GM13977 (cell line): ENCODE data around the gene PNMT.

Experiments used
- DNase-seq: peaks from one replicate; pipeline ENCODE4 v3.0.0; 2012; ENCODE audit warnings: low spot score
- in situ Hi-C: fragments of 300-500 bp; cut with MboI; formaldehyde crosslinking; loops from one replicate; pipeline ENCODE4 v1.12.0; 2022; ENCODE audit warnings: low sequenced_read_pairs, low pct_unique_long_range_greater_than_20kb, mixed read lengths, inconsistent platforms; ENCODE audit not compliant: unreplicated experiment
- TF ChIP-seq, protein P1 (sequence below): IDR thresholded peaks from 2 replicates; pipeline ENCODE4 v1.5.1; 2012; ENCODE audit warnings: mild to moderate bottlenecking, control low read depth; ENCODE audit not compliant: insufficient read depth; ENCODE audit errors: extremely low read depth, missing control alignments

Gene PNMT

DNA sequence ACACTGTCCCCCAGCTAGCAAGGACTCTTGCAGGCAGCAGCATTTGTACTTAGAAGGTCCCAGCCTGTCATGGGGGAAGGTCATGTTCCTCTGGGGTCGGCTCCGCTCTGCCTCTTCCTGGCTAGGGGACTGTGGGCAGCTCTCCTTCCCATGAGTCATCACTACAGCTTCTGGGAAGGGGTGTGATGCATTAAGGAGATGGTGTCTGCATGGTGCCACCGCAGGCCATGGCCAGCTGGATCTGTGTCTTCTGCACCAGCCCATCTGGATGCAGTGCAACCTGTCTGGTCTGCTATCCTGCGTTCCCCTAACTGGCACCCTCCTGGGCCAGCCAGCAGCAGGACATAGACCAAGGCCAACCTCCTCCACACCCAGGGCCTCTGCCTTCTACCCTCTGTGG is 25.0 kb upstream of the PNMT start:
- in situ Hi-C loops: no loop called here
- DNase-seq: no peak
- TF ChIP-seq, protein P1, sequence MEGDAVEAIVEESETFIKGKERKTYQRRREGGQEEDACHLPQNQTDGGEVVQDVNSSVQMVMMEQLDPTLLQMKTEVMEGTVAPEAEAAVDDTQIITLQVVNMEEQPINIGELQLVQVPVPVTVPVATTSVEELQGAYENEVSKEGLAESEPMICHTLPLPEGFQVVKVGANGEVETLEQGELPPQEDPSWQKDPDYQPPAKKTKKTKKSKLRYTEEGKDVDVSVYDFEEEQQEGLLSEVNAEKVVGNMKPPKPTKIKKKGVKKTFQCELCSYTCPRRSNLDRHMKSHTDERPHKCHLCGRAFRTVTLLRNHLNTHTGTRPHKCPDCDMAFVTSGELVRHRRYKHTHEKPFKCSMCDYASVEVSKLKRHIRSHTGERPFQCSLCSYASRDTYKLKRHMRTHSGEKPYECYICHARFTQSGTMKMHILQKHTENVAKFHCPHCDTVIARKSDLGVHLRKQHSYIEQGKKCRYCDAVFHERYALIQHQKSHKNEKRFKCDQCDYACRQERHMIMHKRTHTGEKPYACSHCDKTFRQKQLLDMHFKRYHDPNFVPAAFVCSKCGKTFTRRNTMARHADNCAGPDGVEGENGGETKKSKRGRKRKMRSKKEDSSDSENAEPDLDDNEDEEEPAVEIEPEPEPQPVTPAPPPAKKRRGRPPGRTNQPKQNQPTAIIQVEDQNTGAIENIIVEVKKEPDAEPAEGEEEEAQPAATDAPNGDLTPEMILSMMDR: no peak

DNA sequence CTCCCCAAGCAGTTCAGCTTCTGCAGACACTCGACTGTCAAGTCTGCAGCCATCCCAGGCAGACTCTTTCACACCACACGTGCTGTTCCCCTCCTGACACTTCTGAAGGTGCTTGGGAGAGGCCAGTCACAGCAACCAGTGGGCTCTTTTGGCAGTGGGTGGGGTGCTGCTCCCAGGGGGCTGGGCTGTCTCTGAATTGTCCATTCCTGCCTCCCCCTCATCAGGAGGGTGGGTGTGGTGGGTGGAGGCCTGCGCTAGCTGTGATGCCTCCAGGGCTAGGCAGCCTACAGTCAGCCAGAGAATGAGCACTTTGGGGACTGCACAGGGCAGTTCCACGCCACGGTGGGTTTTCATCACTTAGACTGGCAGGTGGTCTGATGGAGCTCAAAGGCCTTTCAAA is 21.0 kb upstream of the PNMT start:
- in situ Hi-C loops: no loop called here
- TF ChIP-seq, protein P1: no peak
- no peak for DNase-seq

DNA sequence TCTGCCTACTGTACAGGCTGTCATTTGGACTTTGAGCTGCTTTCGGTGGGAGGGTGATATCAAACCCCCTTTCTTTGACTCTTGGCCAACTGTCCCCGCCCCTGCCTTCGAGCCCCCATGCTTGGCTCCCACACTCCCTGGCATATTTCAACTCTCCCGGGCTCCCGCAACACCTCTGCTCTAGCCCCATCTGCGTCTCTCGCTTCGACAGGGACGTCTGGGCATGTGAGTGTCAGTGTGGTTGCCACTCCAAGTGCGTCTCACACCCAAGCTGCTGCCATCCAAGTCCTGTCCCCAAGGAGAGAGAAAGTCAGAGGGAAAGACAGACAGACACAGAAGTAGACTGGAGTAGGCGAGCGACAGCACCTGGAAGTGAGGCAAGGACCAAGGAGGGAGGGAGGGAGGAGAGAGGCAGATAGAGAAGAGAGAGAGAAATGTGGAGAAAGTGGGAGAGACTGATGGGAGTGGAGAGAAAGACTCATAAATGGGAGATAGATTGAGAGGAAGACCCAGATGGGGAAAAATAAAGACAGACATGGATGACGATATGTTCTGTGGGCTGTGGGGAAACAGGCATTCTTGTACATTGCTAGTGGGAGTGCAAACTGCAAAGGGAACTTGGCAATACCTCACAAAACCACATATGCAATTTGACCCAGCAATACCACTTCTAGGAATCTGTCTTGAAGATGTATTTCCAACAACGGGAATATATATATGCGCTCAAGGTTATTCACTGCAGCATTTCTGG is 19.5 kb upstream of the PNMT start:
- DNase-seq: no peak
- in situ Hi-C loops: no loop called here
- TF ChIP-seq, protein P1: no peak

DNA sequence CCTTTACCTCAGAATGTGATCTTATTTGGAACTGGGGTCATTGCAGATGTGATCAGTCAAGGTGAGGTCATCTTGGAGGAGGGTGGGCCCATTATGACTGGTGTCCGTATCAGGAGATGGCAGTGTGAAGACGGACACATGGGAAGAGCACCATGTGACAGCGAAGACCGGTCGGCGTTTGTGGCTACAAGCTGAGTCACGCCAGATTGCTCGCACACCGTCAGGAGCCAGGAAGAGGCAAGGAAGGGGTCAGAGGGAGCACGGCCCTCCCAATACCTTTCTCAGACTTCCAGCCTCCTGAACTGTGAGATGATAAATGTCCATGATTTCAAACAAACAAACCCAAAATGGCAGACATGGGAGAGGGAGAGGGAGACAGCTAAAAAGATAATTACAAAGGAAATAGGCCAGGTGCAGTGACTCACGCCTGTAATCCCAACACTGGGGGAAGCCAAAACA is 18.1 kb upstream of the PNMT start:
- DNase-seq: no peak
- TF ChIP-seq, protein P1: no peak
- in situ Hi-C loops: no loop called here

DNA sequence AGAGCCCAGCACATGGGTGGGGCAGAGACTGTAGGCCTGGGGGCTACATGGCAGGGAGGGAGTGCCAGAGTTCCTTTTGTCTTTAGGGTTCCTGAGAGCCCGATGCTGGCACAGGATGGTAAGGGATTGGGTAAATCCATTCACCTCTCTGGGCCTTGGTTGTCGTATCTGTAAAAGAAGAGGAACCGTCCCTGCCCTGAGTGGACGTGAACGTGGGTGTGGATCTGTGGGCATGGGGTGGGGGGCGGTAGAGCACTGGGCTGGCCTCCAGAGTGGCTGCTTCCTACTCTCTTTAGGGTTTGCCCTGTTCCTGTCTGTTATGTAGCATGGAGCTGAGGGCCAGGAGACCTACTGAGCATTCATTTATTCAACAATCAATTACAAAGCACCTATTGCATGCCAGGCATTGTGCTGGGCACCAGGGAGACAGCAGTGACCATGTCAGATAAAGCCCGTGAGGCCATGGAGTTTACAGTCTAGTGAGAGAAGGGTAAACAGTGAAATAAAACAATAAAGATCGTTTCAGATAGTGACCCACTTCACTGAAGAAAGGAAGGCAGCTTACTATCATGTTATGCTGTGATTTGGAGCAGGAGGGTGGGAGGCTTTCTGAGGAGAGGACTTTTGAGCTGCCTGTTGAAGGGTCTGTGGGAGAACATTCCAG is 16.2 kb upstream of the PNMT start:
- in situ Hi-C loops: no loop called here
- no peak for DNase-seq
- TF ChIP-seq, protein P1: no peak

DNA sequence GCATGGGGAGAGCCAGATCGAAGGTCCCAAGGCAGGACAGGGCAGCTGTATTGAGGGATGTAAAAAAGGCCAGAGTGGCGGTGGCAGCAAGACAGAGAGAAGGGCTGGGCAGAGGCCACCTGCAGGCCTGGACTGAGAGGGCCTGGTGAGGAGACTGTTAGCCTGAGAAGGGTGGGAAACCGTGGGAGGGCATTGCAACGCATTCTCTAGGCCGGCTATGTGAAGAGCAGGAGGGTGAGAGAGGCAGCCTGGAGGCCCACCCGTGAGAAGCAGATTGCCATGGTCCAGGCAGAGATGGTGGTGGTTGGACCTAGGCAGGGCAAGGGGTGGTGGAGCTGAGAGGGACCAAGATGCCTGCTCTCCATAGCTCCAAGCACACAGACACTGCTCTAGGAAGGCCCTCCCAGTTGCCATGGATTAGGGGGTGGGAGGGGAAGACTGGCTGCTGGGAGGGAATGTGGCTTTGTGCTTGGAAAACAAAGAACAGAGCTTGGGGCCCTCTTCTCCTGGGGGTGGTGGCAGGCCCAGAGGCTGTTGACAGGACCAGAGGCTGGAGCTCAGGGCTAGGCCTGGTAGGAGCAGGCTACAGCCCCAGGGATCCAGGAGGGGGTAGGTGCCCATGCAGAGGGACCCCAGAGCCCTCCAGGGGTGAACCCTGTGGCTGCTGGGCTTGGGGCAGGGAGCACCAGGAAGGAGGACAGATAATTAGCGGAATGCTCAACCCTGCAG is 15.5 kb upstream of the PNMT start:
- DNase-seq: no peak
- in situ Hi-C loops: no loop called here

More for the DNA sequence above, 15.5 kb upstream of the PNMT start:
- TF ChIP-seq, protein P1: no peak
